DMS 273 treated with DMSO at 0.1 percent for 48 hours (cell line): ENCODE measurements around the gene ANXA5.
"Not testable (repeated sequence)": the region's sequence is repeated elsewhere in the genome, so short reads cannot be mapped to it uniquely, and the experiment has no call there.

ENCODE experiments used
- DNase-seq: peaks from one replicate; lab custom pipeline; 2025; lab: John Stamatoyannopoulos, UW

Gene ANXA5

DNA sequence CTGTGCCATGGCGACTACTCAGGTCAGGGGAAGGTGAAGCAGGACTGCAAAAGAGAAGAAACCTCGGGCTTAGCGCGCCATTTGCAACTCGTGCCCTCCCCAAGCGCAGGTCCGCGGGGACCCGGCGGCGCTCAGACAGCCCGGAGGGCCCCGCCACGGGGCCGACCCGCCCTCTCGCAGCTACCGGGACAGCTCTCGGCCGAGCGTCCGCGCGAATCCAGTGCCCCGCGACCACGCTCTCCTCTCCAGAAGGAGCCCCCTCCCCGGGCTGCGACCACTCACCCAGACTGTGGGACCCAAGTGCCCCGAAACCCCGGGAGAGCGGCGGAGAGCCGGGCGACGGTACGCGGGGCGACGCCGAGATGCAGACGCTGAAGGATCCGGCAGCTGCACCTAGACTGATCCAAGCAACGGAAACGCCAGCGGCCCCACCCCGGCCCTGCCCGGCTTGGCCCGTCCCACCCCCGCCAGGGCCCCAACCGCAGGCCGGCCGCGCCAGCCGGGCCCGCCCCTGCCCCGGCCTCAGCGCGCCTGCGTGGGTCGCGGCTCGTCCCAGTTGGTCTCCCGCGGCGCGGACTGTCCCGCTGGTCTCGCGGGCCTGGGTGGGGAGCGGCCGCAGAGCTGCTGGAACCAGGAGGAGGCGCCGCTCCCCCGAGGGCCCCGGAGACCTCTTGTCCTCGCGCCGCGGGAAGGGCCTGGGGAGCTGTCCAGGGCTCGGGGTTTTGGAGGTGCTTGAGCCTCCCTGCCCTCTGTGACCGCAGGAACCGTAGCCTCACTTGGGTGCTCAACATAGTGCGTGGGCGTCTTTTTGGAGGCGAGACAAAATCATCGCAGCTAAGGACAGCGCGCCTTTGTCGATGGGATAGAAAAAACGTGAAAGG is at the start of gene ANXA5:
Gene ANXA5 (minus strand): TSS at position 400 of the 881 bp plus-strand sequence. CDS start 391 bp downstream, at position 9.
- DNase-seq, result peak; percentile 50

DNA sequence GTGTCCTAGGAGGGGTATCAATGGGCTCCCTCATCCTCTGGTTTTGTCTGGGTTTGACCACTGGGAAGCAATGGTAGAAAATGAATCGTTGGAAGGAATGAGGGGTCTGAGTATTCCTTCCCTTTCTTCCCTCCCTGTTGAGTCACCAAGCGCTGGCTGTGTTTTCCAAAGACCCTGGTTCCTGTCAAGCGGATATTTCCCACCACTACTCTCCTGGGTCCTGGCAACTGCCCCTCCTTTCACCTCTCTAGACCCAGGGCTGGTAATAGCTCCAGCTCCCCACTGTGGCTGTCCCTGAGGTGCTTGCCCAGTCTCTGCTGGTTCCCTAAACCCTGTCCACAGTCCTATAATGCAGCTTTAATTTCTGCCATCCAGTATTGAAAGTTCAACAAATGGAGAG is 46.0 kb upstream of the ANXA5 start:
- no peak for DNase-seq

DNA sequence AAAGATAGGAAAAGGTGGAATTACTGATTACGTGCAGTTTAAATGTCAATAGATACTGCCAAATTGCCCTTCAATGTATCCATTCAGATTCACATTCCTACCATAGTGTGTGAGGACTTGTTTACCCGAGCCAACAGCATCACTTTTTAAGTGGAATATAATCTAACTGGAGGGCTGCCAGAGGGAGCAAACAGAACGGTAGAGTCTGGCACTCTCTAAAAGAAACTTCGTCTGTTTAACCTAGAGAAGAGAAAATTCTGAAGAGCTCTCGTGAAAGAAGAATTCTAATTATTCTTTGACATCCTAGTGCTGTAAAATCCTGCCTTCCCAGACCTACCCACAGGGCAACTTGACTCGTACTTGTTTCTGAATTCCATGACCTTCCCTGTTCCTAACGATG is 45.0 kb upstream of the ANXA5 start:
- no peak for DNase-seq

DNA sequence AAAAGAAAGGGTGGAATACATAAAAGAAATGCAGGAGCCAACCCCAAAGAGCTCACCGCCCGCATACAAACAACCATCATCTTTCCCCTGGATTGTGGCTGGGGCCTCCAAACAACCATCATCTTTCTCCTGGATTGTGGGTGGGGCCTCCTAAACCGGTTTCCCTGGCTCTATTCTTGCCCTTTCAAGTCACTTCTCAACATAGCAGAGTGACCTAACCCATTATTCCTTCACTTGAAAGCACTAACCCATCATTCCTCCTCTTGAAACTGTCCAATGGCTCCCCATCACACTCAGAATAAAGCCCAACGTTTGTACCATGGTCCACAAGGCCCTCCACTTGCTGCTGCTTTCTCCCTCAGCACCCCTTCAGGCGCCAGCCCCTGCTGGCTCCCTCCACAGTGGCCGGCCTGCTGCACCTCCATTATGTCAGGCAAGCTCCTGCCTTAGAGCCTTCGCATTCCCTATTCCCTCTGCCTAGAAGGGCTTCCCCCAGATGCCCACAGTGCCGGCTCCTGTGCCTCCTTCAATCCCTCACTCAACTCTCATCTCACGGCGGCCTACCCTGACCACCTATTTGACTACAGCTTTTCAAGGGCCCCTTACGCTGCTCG is 44.1 kb upstream of the ANXA5 start:
- DNase-seq, result no peak

DNA sequence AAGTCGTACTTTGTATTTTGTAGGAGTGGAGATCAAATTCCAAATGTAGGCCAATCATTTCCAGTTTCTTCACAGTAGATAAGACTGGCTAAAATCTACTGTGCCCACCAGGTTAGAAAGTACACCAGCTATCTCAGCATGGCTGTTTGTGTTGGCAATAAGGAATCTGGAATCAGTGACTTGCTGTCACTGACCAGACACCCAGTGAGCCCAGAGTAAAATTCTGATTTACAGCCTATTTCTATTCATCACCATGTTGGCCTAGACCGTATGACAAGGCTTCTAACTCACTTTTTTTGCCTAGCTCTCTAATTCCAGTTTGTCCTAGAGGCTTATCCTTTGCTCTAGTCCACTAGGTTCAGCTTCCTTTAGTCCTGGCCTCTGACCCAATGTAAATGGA is 42.8 kb upstream of the ANXA5 start:
- no peak for DNase-seq

DNA sequence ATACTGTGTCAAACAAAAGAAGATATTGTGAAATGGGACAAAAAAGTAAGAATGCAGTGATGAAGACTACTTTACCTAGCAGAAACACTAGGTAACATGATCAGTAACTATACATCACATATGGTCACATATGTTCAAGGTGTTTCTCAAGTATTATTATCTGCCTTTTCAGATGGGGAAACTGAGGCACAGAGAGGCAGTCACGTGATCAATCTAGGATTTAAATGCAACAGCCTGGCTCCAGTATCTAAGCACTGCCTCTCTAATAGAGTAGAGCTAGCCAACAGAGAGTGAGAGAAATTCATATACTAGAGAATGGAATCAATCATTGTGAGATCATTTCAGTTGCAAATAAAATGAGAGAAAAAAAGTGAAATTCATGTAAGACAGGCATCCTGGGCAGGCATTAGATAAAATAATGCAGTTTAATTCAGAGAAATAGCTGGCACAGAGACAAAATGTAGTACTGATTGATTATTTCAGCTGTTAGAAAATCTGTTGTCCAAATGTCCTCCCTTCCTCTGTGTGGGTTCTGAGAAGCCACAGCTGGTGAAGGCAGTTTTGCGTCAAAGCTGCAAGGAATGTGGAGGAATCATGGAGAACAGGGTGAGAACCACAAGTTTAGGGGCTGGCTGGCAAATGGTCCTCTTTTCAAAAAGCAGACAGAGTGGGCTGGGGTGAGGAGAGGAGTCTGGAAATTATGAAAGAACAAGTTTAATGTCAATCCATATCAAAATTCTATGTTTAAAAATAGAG is 42.2 kb upstream of the ANXA5 start:
- DNase-seq, result no peak

DNA sequence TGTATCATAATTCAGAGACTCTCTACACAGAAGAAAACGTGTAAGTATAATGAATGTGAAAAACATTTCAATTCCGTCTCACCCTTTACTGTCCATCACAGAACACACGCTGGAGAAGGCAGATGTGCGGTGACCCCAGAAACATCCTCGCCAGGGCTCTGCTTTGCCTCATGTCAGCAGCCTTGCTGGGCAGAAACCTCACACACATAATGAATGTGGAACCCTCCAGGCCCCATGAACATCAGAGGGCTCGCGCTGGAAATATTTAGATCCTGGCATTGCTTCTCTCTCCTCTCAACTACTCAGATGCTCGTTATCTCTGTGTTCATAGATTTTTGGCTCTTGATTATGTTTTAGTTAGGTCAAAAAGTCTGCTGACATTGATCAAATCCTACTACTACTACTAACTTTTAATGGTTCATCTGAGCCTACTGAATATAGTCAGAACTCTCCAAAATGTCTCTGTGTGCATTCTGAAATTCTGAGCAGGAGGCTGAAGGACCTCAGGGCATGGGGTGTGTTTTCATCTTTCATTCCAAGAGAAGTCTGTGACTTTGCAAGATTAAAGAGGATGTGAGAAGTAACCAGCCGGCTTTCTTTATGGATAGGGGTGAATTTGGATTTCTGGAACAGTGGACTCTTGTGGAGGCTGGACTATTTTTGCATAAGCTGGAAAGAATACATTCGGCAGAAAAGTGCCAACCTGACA is 41.2 kb upstream of the ANXA5 start:
- no peak for DNase-seq

DNA sequence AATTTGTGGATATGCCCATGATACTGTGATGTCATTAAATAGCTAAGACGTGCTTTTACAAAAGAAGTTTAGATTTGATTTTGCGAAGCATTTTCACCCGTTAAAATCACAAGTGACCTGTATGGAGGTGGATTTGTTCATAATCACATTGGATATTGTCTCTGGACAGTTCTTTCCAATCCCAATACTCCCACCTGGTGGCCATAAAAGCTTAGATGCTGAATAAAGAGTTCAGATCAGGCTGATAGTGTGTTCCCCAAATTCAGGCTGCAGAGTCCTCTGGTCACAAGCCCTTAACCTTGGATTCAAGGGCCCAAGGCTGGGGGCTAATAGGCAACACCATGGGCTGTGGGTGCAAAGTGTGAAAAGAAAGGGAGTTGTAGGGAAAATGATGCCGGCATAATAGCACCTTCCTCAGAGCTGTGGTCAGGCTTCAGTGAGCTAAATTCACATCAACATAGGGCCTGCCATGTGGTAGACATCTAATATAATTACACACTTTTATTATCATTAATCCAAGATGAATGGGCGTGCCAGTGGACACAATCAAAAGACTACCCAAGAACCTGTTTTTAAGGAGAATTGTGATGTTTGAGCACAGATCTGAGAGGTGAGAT is 40.1 kb upstream of the ANXA5 start:
- DNase-seq, result no peak

DNA sequence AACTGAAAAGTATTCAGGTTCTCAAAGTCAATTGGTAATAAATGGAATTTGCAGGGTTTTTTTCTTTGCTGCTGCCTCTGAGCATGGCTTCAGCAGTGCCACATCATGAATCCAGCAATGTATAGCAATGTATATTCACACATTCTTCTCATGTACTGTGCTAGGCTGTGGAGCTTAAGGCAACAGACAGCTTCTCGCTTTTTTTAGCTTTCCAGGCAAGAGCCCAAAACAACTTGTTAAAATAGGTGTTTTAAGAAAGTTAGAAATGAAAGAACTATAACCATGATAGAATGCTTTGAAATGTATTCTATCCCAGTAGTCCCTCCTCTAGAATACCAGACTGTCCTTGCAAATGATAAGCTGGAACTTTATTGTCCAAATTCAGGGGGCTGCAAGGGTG is 37.8 kb upstream of the ANXA5 start:
- no peak for DNase-seq

DNA sequence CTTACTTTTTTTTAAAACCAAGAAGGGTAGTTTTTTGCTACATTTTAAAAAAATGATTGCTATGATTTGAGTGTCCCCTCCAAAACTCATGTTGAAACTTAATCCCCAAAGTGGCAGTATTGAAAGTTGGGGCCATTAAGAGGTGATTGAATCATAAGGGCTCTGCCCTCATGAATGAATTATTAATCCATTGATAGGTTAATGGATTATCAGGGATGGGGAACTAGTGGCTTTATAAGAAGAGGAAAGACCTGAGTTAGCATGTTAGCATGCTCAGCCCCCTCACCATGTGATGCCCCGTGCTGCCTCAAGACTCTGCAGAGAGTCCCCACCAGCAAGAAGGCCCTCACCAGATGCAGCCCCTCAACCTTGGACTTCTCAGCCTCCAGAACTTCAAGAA is 37.2 kb upstream of the ANXA5 start:
- DNase-seq, result no peak

DNA sequence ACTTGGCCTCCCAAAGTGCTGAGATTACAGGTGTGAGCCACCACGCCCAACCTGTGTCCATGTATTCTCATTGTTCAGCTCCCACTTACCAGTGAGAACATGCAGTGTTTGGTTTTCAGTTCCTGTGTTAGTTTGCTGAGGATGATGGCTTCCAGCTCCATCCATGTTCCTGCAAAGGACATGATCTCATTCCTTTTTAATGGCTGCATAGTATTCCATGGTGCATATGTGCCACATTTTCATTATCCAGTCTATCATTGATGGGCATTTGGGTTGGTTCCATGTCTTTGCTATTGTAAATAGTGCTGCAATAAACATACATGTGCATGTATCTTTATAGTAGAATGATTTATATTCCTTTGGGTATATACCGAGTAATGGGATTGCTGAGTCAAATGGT is 33.0 kb upstream of the ANXA5 start:
- not testable (repeated sequence) for DNase-seq

DNA sequence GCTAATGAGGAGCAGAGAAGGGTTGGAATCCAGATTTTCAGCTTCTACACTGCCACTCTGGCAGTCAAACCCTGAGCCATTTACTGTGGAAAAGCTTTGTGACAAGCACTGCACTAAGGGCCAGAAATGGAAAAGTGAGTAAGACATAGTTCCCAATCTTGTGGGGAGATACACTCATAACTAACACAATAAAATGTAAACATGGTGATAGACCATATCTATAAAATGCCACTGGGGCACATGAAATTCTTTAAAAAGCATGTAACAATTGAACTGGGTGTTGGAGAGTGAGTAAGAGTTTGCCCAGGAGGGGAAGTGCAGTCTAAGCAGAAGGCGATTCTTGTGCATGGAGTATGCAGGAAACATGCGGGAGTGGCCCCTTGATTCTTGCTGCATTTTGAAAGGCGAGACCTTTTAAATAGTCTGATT is 32.0 kb upstream of the ANXA5 start:
- no peak for DNase-seq

DNA sequence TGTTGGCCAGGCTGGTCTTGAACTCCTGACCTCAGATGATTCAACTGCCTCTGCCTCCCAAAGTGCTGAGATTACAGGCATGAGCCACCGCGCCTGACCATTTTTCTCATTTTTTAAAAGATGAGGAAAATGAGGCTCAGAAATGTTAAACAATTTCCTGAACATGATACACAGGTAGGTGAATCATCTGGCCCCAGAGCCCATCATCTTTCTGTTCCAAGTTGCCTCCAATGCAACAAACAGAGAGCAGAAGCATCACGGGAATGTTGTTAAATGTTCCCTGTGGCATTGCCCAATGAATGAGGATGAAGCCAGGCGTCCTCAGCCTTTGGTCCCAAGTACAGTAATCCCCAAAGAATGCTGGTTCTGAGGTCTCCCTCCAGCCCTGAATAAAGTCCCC is 31.3 kb upstream of the ANXA5 start:
- no peak for DNase-seq

DNA sequence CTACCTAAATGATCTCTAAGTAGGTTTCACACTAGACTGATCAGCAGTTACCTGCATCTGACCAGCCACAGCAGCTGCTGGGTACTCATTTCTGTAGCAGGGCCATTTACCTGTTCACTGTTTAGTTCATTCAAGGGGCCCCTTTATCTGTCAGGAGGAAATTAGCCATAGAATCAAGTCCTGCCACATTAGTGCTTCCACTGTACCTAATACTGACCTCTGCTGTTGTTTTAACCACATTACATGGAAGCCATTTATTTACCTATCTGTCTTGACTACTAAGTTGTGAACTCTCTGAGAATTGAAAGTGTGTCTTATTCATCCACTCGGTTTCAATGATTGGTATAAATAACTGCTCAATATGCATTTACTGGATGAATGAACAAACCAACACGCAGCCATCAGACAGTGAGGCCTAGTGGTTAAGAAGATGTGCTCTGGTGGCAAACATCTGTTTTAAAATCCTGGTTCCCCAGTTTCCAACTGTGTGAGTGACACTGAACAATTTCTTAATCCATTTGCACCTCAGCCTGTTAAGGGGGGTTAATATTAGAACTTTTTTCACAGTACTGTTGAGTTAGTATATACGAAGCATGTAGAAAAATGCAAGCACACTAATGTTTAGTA is 30.0 kb upstream of the ANXA5 start:
- peak; percentile 9 for DNase-seq

DNA sequence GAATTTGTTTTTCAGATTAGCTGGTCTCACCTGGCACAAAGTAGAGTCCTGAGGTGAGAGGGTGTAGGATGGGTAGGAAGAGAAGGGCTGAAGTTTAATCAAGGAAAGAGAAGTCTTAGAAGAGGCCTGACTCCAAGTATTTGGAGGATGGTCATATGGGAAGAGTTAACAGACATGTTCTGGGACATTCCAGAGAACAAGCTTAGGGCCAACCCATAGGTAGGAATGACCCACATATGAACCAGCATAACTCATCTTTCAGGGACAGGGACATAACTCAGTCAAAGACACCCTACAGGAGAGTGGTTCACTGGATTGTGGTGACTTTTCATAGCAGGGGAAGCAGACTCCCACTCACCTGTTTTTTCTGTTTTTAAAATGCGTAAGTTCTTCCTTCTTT is 27.9 kb upstream of the ANXA5 start:
- no peak for DNase-seq

DNA sequence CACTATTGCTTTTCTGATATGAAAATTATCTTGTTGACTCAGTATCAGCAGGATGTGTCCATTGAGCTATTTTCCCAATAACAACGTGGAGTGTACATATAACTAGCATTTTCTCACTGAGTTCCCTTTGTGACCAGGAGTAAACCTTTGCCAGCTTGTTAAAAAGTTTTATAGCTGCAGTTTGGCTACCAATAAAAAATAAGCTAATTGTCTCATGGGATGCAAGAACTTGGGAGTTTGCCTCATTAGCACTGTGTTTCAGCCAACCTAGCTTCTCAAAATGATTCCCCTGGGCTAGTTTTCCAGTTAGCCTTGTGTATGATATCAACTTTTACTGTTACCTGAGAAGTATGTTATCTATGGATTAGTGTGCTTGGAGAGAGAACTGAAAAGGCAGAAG is 24.9 kb upstream of the ANXA5 start:
- no peak for DNase-seq

DNA sequence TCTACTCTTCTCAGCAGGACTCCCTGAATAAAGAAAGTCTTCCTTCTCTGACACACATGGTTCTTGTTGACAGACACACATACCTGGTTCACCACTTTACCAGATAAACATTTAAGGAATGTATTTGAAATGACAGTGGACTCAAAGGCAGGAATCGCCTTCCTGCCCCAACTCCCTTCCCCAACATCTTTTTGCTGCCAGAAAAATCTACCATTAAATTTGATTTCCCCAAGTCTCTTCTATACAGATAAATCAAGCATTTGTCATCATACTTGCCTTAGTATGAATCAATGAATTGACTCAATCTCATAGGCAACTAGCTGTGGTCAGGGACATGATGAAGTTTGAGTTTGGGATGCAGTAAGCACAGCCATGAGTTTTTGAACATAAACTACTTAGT is 23.3 kb upstream of the ANXA5 start:
- no peak for DNase-seq

DNA sequence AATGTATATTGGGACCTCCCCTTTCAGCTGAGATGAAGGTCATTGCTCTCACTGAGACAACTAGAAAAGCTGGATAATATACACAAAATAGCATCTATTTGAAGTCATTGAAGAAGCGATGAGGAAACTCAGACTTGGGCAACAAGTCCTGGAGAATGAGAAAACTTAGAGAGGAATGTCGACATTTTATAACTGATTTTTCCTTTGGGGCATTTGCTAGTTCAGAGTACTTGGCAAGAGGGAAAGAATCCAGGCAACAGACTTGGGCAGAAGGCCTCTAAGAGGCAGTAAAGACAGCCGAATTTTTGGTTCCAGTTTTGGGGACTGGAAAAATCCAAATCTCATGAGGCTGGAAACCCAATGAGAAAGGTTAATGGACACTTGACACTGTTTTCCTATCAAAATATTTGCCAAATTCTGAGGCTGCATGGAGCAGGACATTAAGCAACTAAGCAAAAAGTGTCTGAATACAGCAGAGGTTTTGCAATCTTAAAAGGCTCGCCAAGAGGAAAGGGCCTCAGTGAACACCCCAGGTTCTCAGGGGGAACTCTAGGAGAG is 21.0 kb upstream of the ANXA5 start:
- DNase-seq, result no peak

DNA sequence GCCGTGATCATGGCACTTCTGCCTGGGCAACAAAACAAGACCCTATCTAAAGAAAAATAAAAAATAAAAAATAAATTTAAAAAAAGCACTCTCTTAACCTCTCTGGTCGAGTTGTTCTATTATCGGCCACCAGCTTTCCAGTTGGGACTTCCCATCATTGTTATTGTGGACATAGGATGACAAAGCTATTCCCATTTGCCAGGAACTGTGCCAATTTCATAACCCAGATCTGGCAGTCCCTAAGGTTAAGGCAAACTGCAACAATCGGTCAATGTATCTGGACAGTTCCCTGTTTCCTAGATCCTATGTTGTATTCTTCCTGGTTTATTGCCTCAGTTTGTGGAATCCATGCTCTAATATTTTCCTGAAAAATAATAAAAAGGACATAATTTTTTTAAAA is 17.8 kb upstream of the ANXA5 start:
- no peak for DNase-seq

DNA sequence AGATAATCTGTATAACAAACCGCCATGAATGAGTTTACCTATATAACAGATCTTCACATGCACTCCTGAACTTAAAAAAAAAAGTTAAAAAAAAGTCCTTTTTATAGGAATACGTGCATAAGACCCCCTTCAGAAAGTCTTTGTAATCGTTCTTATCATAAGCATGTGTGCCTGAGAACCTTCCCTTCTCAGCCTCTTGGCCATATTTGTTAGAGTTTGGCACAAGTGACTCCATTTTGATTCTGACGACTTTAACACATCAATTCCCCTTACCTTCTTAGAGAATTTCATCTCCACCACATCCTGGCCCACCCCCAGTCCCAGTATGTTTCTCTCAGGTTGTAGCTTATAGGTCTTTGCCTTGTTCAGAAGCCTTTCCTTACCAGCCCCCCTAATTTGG is 16.0 kb upstream of the ANXA5 start:
- no peak for DNase-seq
